HG03108 (cell line): Measurements from ENCODE around the gene SRPK2.
A peak's percentile ranks its signal among the peaks of the same experiment; 100 is the strongest.
"Not testable (repeated sequence)": the region's sequence is repeated elsewhere in the genome, so short reads cannot be mapped to it uniquely, and the experiment has no call there.

Experiments
- ATAC-seq: cut with Tn5 transposase; IDR thresholded peaks from one replicate; pipeline ENCODE4 v1.9.1; 2021; ENCODE audit warnings: moderate library complexity; ENCODE audit not compliant: unreplicated experiment

SRPK2 gene

GRCh38 chr7:105268056-105268455 lies 120.7 kb downstream of the SRPK2 start:
- peak; percentile 33 for ATAC-seq

GRCh38 chr7:105267244-105267643 lies 121.5 kb downstream of the SRPK2 start:
- ATAC-seq = no peak

GRCh38 chr7:105264707-105265106 lies 124.0 kb downstream of the SRPK2 start:
- ATAC-seq = no peak

GRCh38 chr7:105261689-105262088 lies 127.0 kb downstream of the SRPK2 start:
- no peak for ATAC-seq

GRCh38 chr7:105260201-105260871 lies 128.4 kb downstream of the SRPK2 start:
- not testable (repeated sequence) for ATAC-seq

GRCh38 chr7:105258919-105259318 lies 129.8 kb downstream of the SRPK2 start:
- ATAC-seq = not testable (repeated sequence)

GRCh38 chr7:105257338-105257737 lies 131.4 kb downstream of the SRPK2 start:
- no peak for ATAC-seq

- ATAC-seq = no peak
Measured at GRCh38 chr7:105256761-105257231, 131.9 kb downstream of the SRPK2 start.

- no peak for ATAC-seq
Measured at GRCh38 chr7:105250706-105251105, 138.0 kb downstream of the SRPK2 start.

GRCh38 chr7:105250239-105250638 lies 138.5 kb downstream of the SRPK2 start:
- no peak for ATAC-seq

GRCh38 chr7:105249216-105249615 lies 139.5 kb downstream of the SRPK2 start:
- ATAC-seq = no peak

- no peak for ATAC-seq
Measured at GRCh38 chr7:105246679-105247078, 142.0 kb downstream of the SRPK2 start.

- ATAC-seq = no peak
Measured at GRCh38 chr7:105246256-105246655, 142.5 kb downstream of the SRPK2 start.

GRCh38 chr7:105245398-105246114 lies 143.2 kb downstream of the SRPK2 start:
- no peak for ATAC-seq

- ATAC-seq = no peak
Measured at GRCh38 chr7:105244594-105244993, 144.1 kb downstream of the SRPK2 start.

GRCh38 chr7:105241198-105241597 lies 147.5 kb downstream of the SRPK2 start:
- no peak for ATAC-seq

- ATAC-seq = no peak
Measured at GRCh38 chr7:105238198-105238765, 150.4 kb downstream of the SRPK2 start.

GRCh38 chr7:105234886-105235285 lies 153.8 kb downstream of the SRPK2 start:
- ATAC-seq = no peak

GRCh38 chr7:105232829-105233291 lies 155.9 kb downstream of the SRPK2 start:
- not testable (repeated sequence) for ATAC-seq

- ATAC-seq = no peak
Measured at GRCh38 chr7:105230486-105230885, 158.2 kb downstream of the SRPK2 start.

- no peak for ATAC-seq
Measured at GRCh38 chr7:105229641-105230040, 159.1 kb downstream of the SRPK2 start.

- no peak for ATAC-seq
Measured at GRCh38 chr7:105228555-105228954, 160.2 kb downstream of the SRPK2 start.
